Osteoblast (primary cell): Measurements from ENCODE around the gene CRELD2. TPM values are rescaled to one million over a fixed set of nuclear protein-coding genes. Genes with fewer than 3 reads are reported as not detected.

Experiments used
- DNase-seq: peaks from one replicate; pipeline ENCODE4 v3.0.0; 2011; ENCODE audit warnings: low spot score, mixed read lengths; ENCODE audit not compliant: insufficient read length; ENCODE audit errors: missing footprints
- H2AFZ ChIP-seq: 2 replicates; pipeline ENCODE4 v1.6.0; 2011; ENCODE audit warnings: mild to moderate bottlenecking, low read length
- H3K27ac ChIP-seq: 2 replicates; pipeline ENCODE4 v1.5.1; 2011; ENCODE audit warnings: mild to moderate bottlenecking, low read depth, low read length, moderate library complexity
- H3K27me3 ChIP-seq: 2 replicates; pipeline ENCODE4 v1.6.0; 2012; ENCODE audit warnings: mild to moderate bottlenecking, control low read depth, inconsistent platforms, low read length, moderate library complexity; ENCODE audit not compliant: insufficient read depth
- H3K36me3 ChIP-seq: 2 replicates; pipeline ENCODE4 v1.5.1; 2011; ENCODE audit warnings: mild to moderate bottlenecking, low read length, control low read depth, moderate library complexity; ENCODE audit not compliant: insufficient read depth
- H3K4me1 ChIP-seq: 2 replicates; pipeline ENCODE4 v1.5.1; 2011; ENCODE audit warnings: mild to moderate bottlenecking, low read length, control low read depth, moderate library complexity; ENCODE audit not compliant: insufficient read depth
- H3K4me2 ChIP-seq: 2 replicates; pipeline ENCODE4 v1.6.0; 2011; ENCODE audit warnings: mild to moderate bottlenecking, low read length; ENCODE audit not compliant: insufficient read depth
- H3K4me3 ChIP-seq: fragments of 200-600 bp; sonication (generic); 3 replicates; pipeline ENCODE4 v1.5.1; 2012; ENCODE audit warnings: mild to moderate bottlenecking, low read length, inconsistent platforms; ENCODE audit not compliant: insufficient read depth
- H3K79me2 ChIP-seq: 2 replicates; pipeline ENCODE4 v1.6.0; 2012; ENCODE audit warnings: mild to moderate bottlenecking, low read length, control low read depth, inconsistent platforms; ENCODE audit not compliant: insufficient read depth
- H3K9me3 ChIP-seq: 2 replicates; pipeline ENCODE4 v1.5.1; 2011; ENCODE audit warnings: low read depth, low read length, control low read depth
- H4K20me1 ChIP-seq: 2 replicates; pipeline ENCODE4 v1.6.0; 2012; ENCODE audit warnings: mild to moderate bottlenecking, low read length, control low read depth; ENCODE audit not compliant: insufficient read depth
- small RNA-seq: library from RNA; depleted of rRNA; stranded (forward); fragments of <200 nt; gene quantifications from one replicate; pipeline ENCODE3, GENCODE V24; 2012
- total RNA-seq: library from RNA; depleted of rRNA; stranded (reverse); fragments of >200 nt; gene quantifications from 2 replicates; pipeline ENCODE4 v1.2.3, GENCODE V29; 2012
- TF ChIP-seq, protein P1 (sequence below): IDR thresholded peaks from 2 replicates; pipeline ENCODE4 v1.5.1; 2011; ENCODE audit warnings: mild to moderate bottlenecking, low read depth, low read length, moderate library complexity; ENCODE audit errors: extremely low read depth

Gene CRELD2
- total RNA-seq, 1 donor: 31.1 TPM

GRCh38 chr22:49975543-49976389 is 57.3 kb downstream of the CRELD2 start:
- Histone ChIP-seq H3K36me3 (no peaks in the 10 kb centered on the region), H2AFZ (no peak overlapping the region), H3K27ac (no peak overlapping the region), H4K20me1 (no peaks in the 10 kb centered on the region), H3K79me2 (no peaks in the 10 kb centered on the region), H3K4me3 (no peak overlapping the region), H3K4me2 (peak overlapping the region; percentile 6), H3K4me1 (peaks cover 5% of the 10 kb centered on the region), H3K27me3 (no peaks in the 10 kb centered on the region), H3K9me3 (no peaks in the 10 kb centered on the region)
- TF ChIP-seq, protein P1, sequence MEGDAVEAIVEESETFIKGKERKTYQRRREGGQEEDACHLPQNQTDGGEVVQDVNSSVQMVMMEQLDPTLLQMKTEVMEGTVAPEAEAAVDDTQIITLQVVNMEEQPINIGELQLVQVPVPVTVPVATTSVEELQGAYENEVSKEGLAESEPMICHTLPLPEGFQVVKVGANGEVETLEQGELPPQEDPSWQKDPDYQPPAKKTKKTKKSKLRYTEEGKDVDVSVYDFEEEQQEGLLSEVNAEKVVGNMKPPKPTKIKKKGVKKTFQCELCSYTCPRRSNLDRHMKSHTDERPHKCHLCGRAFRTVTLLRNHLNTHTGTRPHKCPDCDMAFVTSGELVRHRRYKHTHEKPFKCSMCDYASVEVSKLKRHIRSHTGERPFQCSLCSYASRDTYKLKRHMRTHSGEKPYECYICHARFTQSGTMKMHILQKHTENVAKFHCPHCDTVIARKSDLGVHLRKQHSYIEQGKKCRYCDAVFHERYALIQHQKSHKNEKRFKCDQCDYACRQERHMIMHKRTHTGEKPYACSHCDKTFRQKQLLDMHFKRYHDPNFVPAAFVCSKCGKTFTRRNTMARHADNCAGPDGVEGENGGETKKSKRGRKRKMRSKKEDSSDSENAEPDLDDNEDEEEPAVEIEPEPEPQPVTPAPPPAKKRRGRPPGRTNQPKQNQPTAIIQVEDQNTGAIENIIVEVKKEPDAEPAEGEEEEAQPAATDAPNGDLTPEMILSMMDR: no peak
- peak; percentile 69 for DNase-seq

- Histone ChIP-seq H3K36me3 (no peaks in the 10 kb centered on the region), H3K27me3 (no peaks in the 10 kb centered on the region), H3K4me2 (no peak overlapping the region), H4K20me1 (no peaks in the 10 kb centered on the region), H2AFZ (no peak overlapping the region), H3K79me2 (no peaks in the 10 kb centered on the region), H3K4me3 (no peak overlapping the region), H3K4me1 (peaks cover 4% of the 10 kb centered on the region), H3K27ac (no peak overlapping the region), H3K9me3 (no peaks in the 10 kb centered on the region)
- DNase-seq: peak; percentile 57
- TF ChIP-seq, protein P1: no peak
These were observed 58.2 kb downstream of the CRELD2 start for GRCh38 chr22:49976439-49977175.

Small RNA genes lying within 50 kb of the gene (small RNA-seq; reads per million reads assigned to genes)
- gene MIR6821: not detected

Other genes with a start within 250 kb of the CRELD2 start
- 23.5 and 25.9 TPM in 2 replicates for gene BRD1, start 90.8 kb upstream of the CRELD2 start, total RNA-seq
- gene ZBED4, start 64.8 kb upstream of the CRELD2 start, total RNA-seq: 8.0 and 8.3 TPM in 2 replicates
- gene ALG12, start 196 bp upstream of the CRELD2 start, total RNA-seq: 18.8 and 20.0 TPM in 2 replicates
- gene PIM3, start 42.1 kb downstream of the CRELD2 start, total RNA-seq: 14.4 and 19.9 TPM in 2 replicates
- gene IL17REL, start 94.1 kb downstream of the CRELD2 start, total RNA-seq: not detected in 2 replicates
- gene TTLL8, start 139.7 kb downstream of the CRELD2 start, total RNA-seq: not detected in 2 replicates
- under 0.01 and 0.88 TPM in 2 replicates for gene MLC1, start 166.8 kb downstream of the CRELD2 start, total RNA-seq
- gene MOV10L1, start 171.4 kb downstream of the CRELD2 start, total RNA-seq: 0.36 and 0.59 TPM in 2 replicates